GM12892 (cell line): ENCODE data around the gene SCYL1.
A peak's percentile ranks its signal among the peaks of the same experiment; 100 is the strongest.

Experiments
- DNase-seq: peaks from one replicate; pipeline ENCODE4 v3.0.0; 2011; ENCODE audit not compliant: insufficient read length
- FAIRE-seq: peaks from 2 replicates; lab custom pipeline; 2011; peaks lifted over from hg19 to GRCh38; lab: Jason Lieb, UNC
- POLR2A ChIP-seq: IDR thresholded peaks from 2 replicates; pipeline ENCODE4 v1.6.1; 2011; ENCODE audit warnings: low read depth, low read length, control low read depth
- POLR2AphosphoS5 ChIP-seq: IDR thresholded peaks from 2 replicates; pipeline ENCODE4 v1.6.1; 2011; ENCODE audit warnings: low read depth, low read length, control low read depth
- TAF1 ChIP-seq: IDR thresholded peaks from 2 replicates; pipeline ENCODE4 v1.6.1; 2011; ENCODE audit warnings: low read depth, mild to moderate bottlenecking, control low read depth, low read length, borderline replicate concordance

SCYL1 gene

GRCh38 chr11:65565624-65566453, 41.0 kb downstream of the SCYL1 start:
- FAIRE-seq (no peak), DNase-seq (no peak)
- TF ChIP-seq TAF1, result no peak

- no peak for DNase-seq
- FAIRE-seq, result peak; percentile 48
- TF ChIP-seq POLR2AphosphoS5 (no peak), POLR2A (no peak), TAF1 (no peak)
Measured at GRCh38 chr11:65569164-65569972, 44.5 kb downstream of the SCYL1 start.

- TF ChIP-seq TAF1 (peak; percentile 70; the same call in 1 of the 2 replicates), POLR2A (peak; percentile 76; the same call in 1 of the 2 replicates), POLR2AphosphoS5 (peak; percentile 47; the same call in 1 of the 2 replicates)
- DNase-seq (peak; percentile 98), FAIRE-seq (peak; percentile 100)
Measured at GRCh38 chr11:65569973-65570918, 45.4 kb downstream of the SCYL1 start, which contains the start of gene ZNRD2. TSS of gene ZNRD2 (plus strand) at chr11:65570477. CDS start at chr11:65570492, 15 bp downstream.

GRCh38 chr11:65571420-65571819, 46.5 kb downstream of the SCYL1 start:
- TF ChIP-seq POLR2A (no peak), TAF1 (no peak), POLR2AphosphoS5 (no peak)
- DNase-seq (no peak), FAIRE-seq (no peak)

- TF ChIP-seq POLR2AphosphoS5 (no peak), TAF1 (no peak), POLR2A (no peak)
Measured at GRCh38 chr11:65571940-65572339, 47.1 kb downstream of the SCYL1 start.

GRCh38 chr11:65572356-65573051, 47.6 kb downstream of the SCYL1 start, which contains the start of gene FAM89B:
TSS of gene FAM89B (plus strand) at chr11:65572538. CDS start at chr11:65572670, 132 bp downstream.
- peak; percentile 76 for DNase-seq
- peak; percentile 61; the same call in 1 of the 2 replicates for TF ChIP-seq POLR2A
- no peak for TF ChIP-seq POLR2AphosphoS5
- no peak for TF ChIP-seq TAF1
- peak; percentile 90 for FAIRE-seq

More at GRCh38 chr11:65571940-65572339, 47.1 kb downstream of the SCYL1 start:
- DNase-seq (no peak), FAIRE-seq (no peak)

- FAIRE-seq, result peak; percentile 58
- TF ChIP-seq POLR2A (no peak), POLR2AphosphoS5 (no peak), TAF1 (no peak)
Measured at GRCh38 chr11:65573391-65574079, 48.7 kb downstream of the SCYL1 start.

GRCh38 chr11:65574109-65574810, 49.4 kb downstream of the SCYL1 start:
- TF ChIP-seq POLR2A (peak; percentile 37; the same call in 1 of the 2 replicates), POLR2AphosphoS5 (peak; percentile 52; the same call in 1 of the 2 replicates), TAF1 (no peak)
- peak; percentile 96 for DNase-seq
- peak; percentile 91 for FAIRE-seq

More at GRCh38 chr11:65573391-65574079, 48.7 kb downstream of the SCYL1 start:
- no peak for DNase-seq

GRCh38 chr11:65574811-65575567, 50.1 kb downstream of the SCYL1 start:
- FAIRE-seq, result no peak
- DNase-seq, result no peak
- TF ChIP-seq POLR2A (peak; percentile 1; the same call in 1 of the 2 replicates), TAF1 (no peak), POLR2AphosphoS5 (no peak)

GRCh38 chr11:65575568-65576231, 50.8 kb downstream of the SCYL1 start, which contains the start of gene EHBP1L1:
TSS of gene EHBP1L1 (plus strand) at chr11:65576053. CDS start at chr11:65576303, 250 bp downstream.
- 0 out of 2 replicates have a peak, but pooled peaks have one; percentile 15 for TF ChIP-seq TAF1
- peak; percentile 58; the same call in 1 of the 2 replicates for TF ChIP-seq POLR2A
- TF ChIP-seq POLR2AphosphoS5, result peak; percentile 77
- FAIRE-seq (peak; percentile 99), DNase-seq (peak; percentile 88)
